ENCODE results near the gene ZBP1.

- TF ChIP-seq, protein P1, sequence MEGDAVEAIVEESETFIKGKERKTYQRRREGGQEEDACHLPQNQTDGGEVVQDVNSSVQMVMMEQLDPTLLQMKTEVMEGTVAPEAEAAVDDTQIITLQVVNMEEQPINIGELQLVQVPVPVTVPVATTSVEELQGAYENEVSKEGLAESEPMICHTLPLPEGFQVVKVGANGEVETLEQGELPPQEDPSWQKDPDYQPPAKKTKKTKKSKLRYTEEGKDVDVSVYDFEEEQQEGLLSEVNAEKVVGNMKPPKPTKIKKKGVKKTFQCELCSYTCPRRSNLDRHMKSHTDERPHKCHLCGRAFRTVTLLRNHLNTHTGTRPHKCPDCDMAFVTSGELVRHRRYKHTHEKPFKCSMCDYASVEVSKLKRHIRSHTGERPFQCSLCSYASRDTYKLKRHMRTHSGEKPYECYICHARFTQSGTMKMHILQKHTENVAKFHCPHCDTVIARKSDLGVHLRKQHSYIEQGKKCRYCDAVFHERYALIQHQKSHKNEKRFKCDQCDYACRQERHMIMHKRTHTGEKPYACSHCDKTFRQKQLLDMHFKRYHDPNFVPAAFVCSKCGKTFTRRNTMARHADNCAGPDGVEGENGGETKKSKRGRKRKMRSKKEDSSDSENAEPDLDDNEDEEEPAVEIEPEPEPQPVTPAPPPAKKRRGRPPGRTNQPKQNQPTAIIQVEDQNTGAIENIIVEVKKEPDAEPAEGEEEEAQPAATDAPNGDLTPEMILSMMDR (IDR thresholded peaks at IDR 0.05): no peak
- TF ChIP-seq POLR2A (IDR thresholded peaks at IDR 0.05) (no peak), EP300 (IDR thresholded peaks at IDR 0.05) (no peak)
Observed at GRCh38 chr20:57648878-57649616, 28.8 kb upstream of the ZBP1 start.

Data from upper lobe of left lung (tissue), 4 donors.